Liver (tissue), 9 donors: Measurements from ENCODE around the gene ANGPTL4. TPM values are rescaled to one million over a fixed set of nuclear protein-coding genes. Genes with fewer than 3 reads are reported as not detected.
A peak's percentile ranks its signal among the peaks of the same experiment; 100 is the strongest.
"Not testable (repeated sequence)": the region's sequence is repeated elsewhere in the genome, so short reads cannot be mapped to it uniquely, and the experiment has no call there.

Source experiments
- DNase-seq: peaks from one replicate; pipeline ENCODE4 v3.0.0-alpha.2; 2017; ENCODE audit warnings: low spot score
- H3K27ac ChIP-seq, 2 donors: one replicate each; pipeline ENCODE4 v1.7.0; 2013; ENCODE audit warnings: inconsistent platforms in 2 of 2, low read length in 2 of 2, control low read depth in 1 of 2, low read depth in 1 of 2, mild to moderate bottlenecking in 1 of 2
- H3K27me3 ChIP-seq, 4 donors: one replicate each; pipeline versions ENCODE4 v1.6.1 to v1.7.0; 2013; ENCODE audit warnings: low read length in 3 of 4, inconsistent platforms in 1 of 4, mild to moderate bottlenecking in 1 of 4, moderate library complexity in 1 of 4; ENCODE audit not compliant: control insufficient read depth in 4 of 4, insufficient read depth in 4 of 4
- H3K36me3 ChIP-seq, 4 donors: one replicate each; pipeline versions ENCODE4 v1.6.1 to v1.7.0; 2013; ENCODE audit warnings: low read length in 3 of 4, mild to moderate bottlenecking in 3 of 4, low read depth in 1 of 4, moderate library complexity in 1 of 4; ENCODE audit not compliant: control insufficient read depth in 4 of 4, insufficient read depth in 3 of 4
- H3K4me1 ChIP-seq, 4 donors: one replicate each; pipeline versions ENCODE4 v1.6.1 to v1.7.0; 2013; ENCODE audit warnings: low read length in 3 of 4, mild to moderate bottlenecking in 3 of 4, moderate library complexity in 1 of 4; ENCODE audit not compliant: control insufficient read depth in 4 of 4, insufficient read depth in 4 of 4
- H3K4me3 ChIP-seq, 3 donors: one replicate each; pipeline versions ENCODE4 v1.6.1 to v1.7.0; 2013; ENCODE audit warnings: low read length in 3 of 3, control low read depth in 1 of 3, low read depth in 1 of 3, mild to moderate bottlenecking in 1 of 3
- H3K9ac ChIP-seq, 2 donors: one replicate each; pipeline ENCODE4 v1.7.0; 2013; ENCODE audit warnings: low read length in 2 of 2, mild to moderate bottlenecking in 2 of 2, moderate library complexity in 2 of 2, control low read depth in 1 of 2, low read depth in 1 of 2
- H3K9me3 ChIP-seq, 4 donors: one replicate each; pipeline versions ENCODE4 v1.6.1 to v1.7.0; 2013; ENCODE audit warnings: low read length in 3 of 4; ENCODE audit not compliant: control insufficient read depth in 4 of 4
- ATF3 ChIP-seq: IDR thresholded peaks from 2 replicates; pipeline ENCODE4 v1.6.1; 2016; ENCODE audit warnings: antibody characterized with exemption
- CTCF ChIP-seq: fragments of 150-350 bp; IDR thresholded peaks from 2 replicates; pipeline ENCODE4 v1.5.1; 2017; ENCODE audit warnings: improper control_type of control experiment, low read depth, low read length; ENCODE audit not compliant: missing input control
- EGR1 ChIP-seq, 2 donors: IDR thresholded peaks; 2 replicates each; pipeline ENCODE4 v1.6.1; 2016 to 2018; ENCODE audit warnings: antibody characterized with exemption in 2 of 2, low read depth in 2 of 2
- FOXA1 ChIP-seq: IDR thresholded peaks from 2 replicates; pipeline ENCODE4 v1.6.1; 2016; ENCODE audit warnings: antibody characterized with exemption
- FOXA2 ChIP-seq: IDR thresholded peaks from 2 replicates; pipeline ENCODE4 v1.6.1; 2016; ENCODE audit warnings: antibody characterized with exemption
- GABPA ChIP-seq, 2 donors: IDR thresholded peaks in 1 of 2; conservative IDR thresholded peaks in 1 of 2; 2 replicates each; pipeline ENCODE4 v1.6.1; 2016; ENCODE audit warnings: antibody characterized with exemption in 2 of 2, mild to moderate bottlenecking in 1 of 2, moderate library complexity in 1 of 2
- HNF4A ChIP-seq, 2 donors: conservative IDR thresholded peaks; 2 replicates each; pipeline ENCODE4 v1.6.1; 2016; ENCODE audit warnings: antibody characterized with exemption in 2 of 2, mild to moderate bottlenecking in 2 of 2
- HNF4G ChIP-seq: IDR thresholded peaks from 2 replicates; pipeline ENCODE4 v1.6.1; 2016; ENCODE audit warnings: antibody characterized with exemption
- JUND ChIP-seq, 2 donors: IDR thresholded peaks; 2 replicates each; pipeline ENCODE4 v1.6.1; 2016; ENCODE audit warnings: antibody characterized with exemption in 2 of 2
- MAX ChIP-seq: IDR thresholded peaks from 2 replicates; pipeline ENCODE4 v1.6.1; 2016; ENCODE audit warnings: antibody characterized with exemption
- NR2F2 ChIP-seq: IDR thresholded peaks from 2 replicates; pipeline ENCODE4 v1.6.1; 2016; ENCODE audit warnings: antibody characterized with exemption
- RAD21 ChIP-seq, 2 donors: IDR thresholded peaks; 2 replicates each; pipeline ENCODE4 v1.6.1; 2016; ENCODE audit warnings: antibody characterized with exemption in 2 of 2, mild to moderate bottlenecking in 2 of 2
- REST ChIP-seq: IDR thresholded peaks from 2 replicates; pipeline ENCODE4 v1.6.1; 2016; ENCODE audit warnings: antibody characterized with exemption, mild to moderate bottlenecking
- RXRA ChIP-seq, 2 donors: IDR thresholded peaks; 2 replicates each; pipeline ENCODE4 v1.6.1; 2017 to 2018; ENCODE audit warnings: antibody characterized with exemption in 2 of 2, mild to moderate bottlenecking in 1 of 2
- SP1 ChIP-seq: IDR thresholded peaks from 2 replicates; pipeline ENCODE4 v1.6.1; 2018; ENCODE audit warnings: antibody characterized with exemption, mild to moderate bottlenecking
- TAF1 ChIP-seq: conservative IDR thresholded peaks from 2 replicates; pipeline ENCODE4 v1.6.1; 2016; ENCODE audit warnings: antibody characterized with exemption, mild to moderate bottlenecking
- YY1 ChIP-seq: IDR thresholded peaks from 2 replicates; pipeline ENCODE4 v1.6.1; 2016; ENCODE audit warnings: antibody characterized with exemption, mild to moderate bottlenecking
- ZBTB33 ChIP-seq: IDR thresholded peaks from 2 replicates; pipeline ENCODE4 v1.6.1; 2016; ENCODE audit warnings: antibody characterized with exemption
- WGBS: extraction: QIAGEN DNeasy Blood & Tissue Kit; methylation state at CpG from one replicate; pipeline ENCODE4 v1.1.7; 2013; 5-methylcytosine and 5-hydroxymethylcytosine counted together
- polyA plus RNA-seq, 2 donors: library from polyadenylated mRNA; stranded (reverse) in 1 of 2; unstranded in 1 of 2; fragments of 200-250 nt in 1 of 2; fragments of >200 nt in 1 of 2; fragmentation: Nextera tagmentation in 1 of 2; extraction: Ambion mirVana in 1 of 2; gene quantifications; one replicate each; pipeline versions ENCODE4 v1.2.1 to v1.2.3, GENCODE V29; 2013 to 2015
- total RNA-seq, 2 donors: library from RNA; depleted of rRNA; stranded (reverse); fragments of >200 nt; gene quantifications; one replicate each; pipeline ENCODE4 v1.2.3, GENCODE V29; 2014
- donor health status: healthy.
- donor health status: healthy.
- donor health status: healthy.
- donor health status: healthy.
- donor health status: healthy.

ANGPTL4 gene
- total RNA-seq = 100 to 1,000 TPM in 1 of 2 donors, under 1 TPM in 1; 0.65 to 144 TPM
- polyA plus RNA-seq = 100 to 1,000 TPM in 1 of 2 donors, 10 to 100 TPM in 1; 25.2 to 118 TPM

GRCh38 chr19:8363803-8364771, at the start of gene ANGPTL4:
ANGPTL4 (plus strand) TSS chr19:8364155; CDS start chr19:8364322, 167 bp downstream.
- Histone ChIP-seq H3K4me3 (peak within 1 kb of the TSS; percentile 52 to 83 (median 56)), H3K27ac (peak within 1 kb of the TSS; percentile 73 to 79), H3K27me3 (no peaks in the 10 kb centered on the region), H3K4me1 (peaks cover 16 to 62% (median 41%) of the 10 kb centered on the region in 4 donors), H3K36me3 (peaks cover 0 to 3% (median 0%) of the 10 kb centered on the region in 4 donors), H3K9ac (peak within 1 kb of the TSS; percentile 18 to 70), H3K9me3 (no peaks in the 10 kb centered on the region)
- TF ChIP-seq NR2F2 = no peak
- TF ChIP-seq ATF3 = no peak
- TF ChIP-seq SP1 = peak; percentile 3
- no peak for TF ChIP-seq CTCF
- TF ChIP-seq GABPA (IDR thresholded peaks at IDR 0.05 in 1 of 2, conservative IDR thresholded peaks at IDR 0.05 in 1 of 2) = no peak
- TF ChIP-seq YY1 = no peak
- TF ChIP-seq JUND (IDR thresholded peaks at IDR 0.05) = no peak
- TF ChIP-seq TAF1 = peak; percentile 54
- no peak for TF ChIP-seq FOXA1
- no peak for TF ChIP-seq RAD21 (IDR thresholded peaks at IDR 0.05)
- peak in 1 of 2 donors; percentile 81 for TF ChIP-seq EGR1 (IDR thresholded peaks at IDR 0.05; ENCODE audit: low read depth in 2 of 2)
- no peak for TF ChIP-seq HNF4G
- TF ChIP-seq REST = peak; percentile 64
- TF ChIP-seq ZBTB33 = no peak
- TF ChIP-seq RXRA (IDR thresholded peaks at IDR 0.05) = peak in 1 of 2 donors; percentile 21
- no peak for TF ChIP-seq MAX
- TF ChIP-seq HNF4A (conservative IDR thresholded peaks at IDR 0.05) = no peak
- no peak for TF ChIP-seq FOXA2
- 2% methylated on average over 81 of the region's 81 CpGs for WGBS
- DNase-seq = peak; percentile 63

- H3K27me3 ChIP-seq, H3K4me1 ChIP-seq, H3K4me3 ChIP-seq, DNase-seq, H3K27ac ChIP-seq, H3K9ac ChIP-seq, H3K9me3 ChIP-seq: not testable (repeated sequence)
- 92% methylated on average over 11 of the region's 11 CpGs for WGBS
- peaks cover 10 to 38% (median 19%) of the 10 kb centered on the region in 4 donors for H3K36me3 ChIP-seq
These were observed 48.8 kb upstream of the ANGPTL4 start for GRCh38 chr19:8314981-8315640.
